Rectal smooth muscle tissue (tissue), 1 donor: ENCODE measurements around the gene SYN1.
"Not testable (repeated sequence)": the region's sequence is repeated elsewhere in the genome, so short reads cannot be mapped to it uniquely, and the experiment has no call there.

Source experiments
- H3K27ac ChIP-seq: one replicate; pipeline ENCODE4 v1.7.0; 2013; ENCODE audit warnings: low read depth, low read length, inconsistent platforms
- H3K27me3 ChIP-seq: one replicate; pipeline ENCODE4 v1.7.0; 2013; ENCODE audit warnings: low read length; ENCODE audit not compliant: control insufficient read depth, insufficient read depth
- H3K36me3 ChIP-seq: one replicate; pipeline ENCODE4 v1.7.0; 2013; ENCODE audit warnings: low read length; ENCODE audit not compliant: control insufficient read depth, insufficient read depth
- H3K4me1 ChIP-seq: one replicate; pipeline ENCODE4 v1.7.0; 2013; ENCODE audit warnings: low read length; ENCODE audit not compliant: control insufficient read depth, insufficient read depth
- H3K4me3 ChIP-seq: one replicate; pipeline ENCODE4 v1.7.0; 2013; ENCODE audit warnings: low read length
- H3K9ac ChIP-seq: one replicate; pipeline ENCODE4 v1.7.0; 2013; ENCODE audit warnings: low read length

The SYN1 gene

GRCh38 chrX:47608130-47608810 lies 11.4 kb downstream of the SYN1 start:
- no peaks in the 10 kb centered on the region for H3K4me1 ChIP-seq
- no peak overlapping the region for H3K4me3 ChIP-seq
- no peak overlapping the region for H3K27ac ChIP-seq
- H3K9ac ChIP-seq, result no peak overlapping the region
- H3K36me3 ChIP-seq, result no peaks in the 10 kb centered on the region
- H3K27me3 ChIP-seq, result no peaks in the 10 kb centered on the region

GRCh38 chrX:47607091-47607490 lies 12.6 kb downstream of the SYN1 start:
- Histone ChIP-seq H3K27ac (no peak overlapping the region), H3K4me3 (no peak overlapping the region), H3K9ac (no peak overlapping the region), H3K36me3 (no peaks in the 10 kb centered on the region), H3K27me3 (no peaks in the 10 kb centered on the region), H3K4me1 (no peaks in the 10 kb centered on the region)

GRCh38 chrX:47605024-47605423 lies 14.6 kb downstream of the SYN1 start:
- no peak overlapping the region for H3K9ac ChIP-seq
- no peak overlapping the region for H3K4me3 ChIP-seq
- no peaks in the 10 kb centered on the region for H3K36me3 ChIP-seq
- no peak overlapping the region for H3K27ac ChIP-seq
- no peaks in the 10 kb centered on the region for H3K4me1 ChIP-seq
- no peaks in the 10 kb centered on the region for H3K27me3 ChIP-seq

- H3K9ac ChIP-seq, result not testable (repeated sequence)
Observed at GRCh38 chrX:47603125-47603524, 16.5 kb downstream of the SYN1 start.

DNA sequence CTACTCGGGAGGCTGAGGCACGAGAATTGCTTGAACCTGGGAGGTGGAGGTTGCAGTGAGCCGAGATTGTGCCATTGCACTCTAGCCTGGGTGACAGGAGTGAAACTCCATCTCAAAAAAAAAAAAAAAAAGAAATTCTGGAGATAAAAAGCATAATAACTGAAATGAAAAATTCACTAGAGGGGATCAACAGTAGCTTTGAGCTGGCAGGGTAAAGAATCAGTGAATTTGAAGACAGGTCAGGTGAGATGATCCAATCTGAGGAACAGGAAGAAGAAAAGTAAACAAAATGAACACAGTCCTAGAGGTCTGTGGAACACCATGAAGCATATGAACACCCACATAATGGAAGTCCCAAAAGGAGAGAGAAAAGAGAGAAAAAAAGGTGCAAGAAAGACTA lies 22.4 kb downstream of the SYN1 start:
- Histone ChIP-seq H3K4me1 (no peaks in the 10 kb centered on the region), H3K4me3 (no peak overlapping the region), H3K36me3 (no peaks in the 10 kb centered on the region), H3K9ac (no peak overlapping the region), H3K27me3 (no peaks in the 10 kb centered on the region), H3K27ac (no peak overlapping the region)

More at GRCh38 chrX:47603125-47603524, 16.5 kb downstream of the SYN1 start:
- H3K4me3 ChIP-seq, H3K27me3 ChIP-seq, H3K4me1 ChIP-seq, H3K27ac ChIP-seq, H3K36me3 ChIP-seq: not testable (repeated sequence)

GRCh38 chrX:47596256-47596655 lies 23.4 kb downstream of the SYN1 start:
- Histone ChIP-seq H3K9ac (no peak overlapping the region), H3K27ac (no peak overlapping the region), H3K4me3 (no peak overlapping the region)

GRCh38 chrX:47595716-47596251 lies 23.9 kb downstream of the SYN1 start:
- no peak overlapping the region for H3K9ac ChIP-seq
- no peaks in the 10 kb centered on the region for H3K36me3 ChIP-seq
- no peak overlapping the region for H3K4me3 ChIP-seq
- no peaks in the 10 kb centered on the region for H3K4me1 ChIP-seq
- H3K27me3 ChIP-seq, result no peaks in the 10 kb centered on the region
- no peak overlapping the region for H3K27ac ChIP-seq

More at GRCh38 chrX:47596256-47596655, 23.4 kb downstream of the SYN1 start:
- Histone ChIP-seq H3K36me3 (no peaks in the 10 kb centered on the region), H3K4me1 (no peaks in the 10 kb centered on the region), H3K27me3 (no peaks in the 10 kb centered on the region)

DNA sequence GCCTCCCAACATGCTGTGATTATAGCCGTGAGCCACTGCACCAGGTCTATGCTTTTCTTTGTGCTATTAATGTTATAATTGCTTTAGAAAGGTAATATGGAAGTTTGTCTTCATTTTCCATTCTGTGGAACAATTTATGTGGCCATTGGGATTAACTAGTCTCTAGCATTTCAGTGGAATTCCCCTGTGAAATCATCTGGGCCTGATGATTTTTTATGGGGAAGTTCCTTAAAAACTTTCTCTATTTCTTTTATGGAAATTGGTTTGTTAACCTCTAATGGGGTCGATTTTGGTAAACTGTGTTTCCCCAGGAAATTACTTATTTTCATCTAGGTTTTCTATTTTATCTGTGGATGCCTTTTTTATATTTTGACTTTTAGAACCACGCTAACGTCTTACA lies 26.1 kb downstream of the SYN1 start:
- no peaks in the 10 kb centered on the region for H3K4me1 ChIP-seq

DNA sequence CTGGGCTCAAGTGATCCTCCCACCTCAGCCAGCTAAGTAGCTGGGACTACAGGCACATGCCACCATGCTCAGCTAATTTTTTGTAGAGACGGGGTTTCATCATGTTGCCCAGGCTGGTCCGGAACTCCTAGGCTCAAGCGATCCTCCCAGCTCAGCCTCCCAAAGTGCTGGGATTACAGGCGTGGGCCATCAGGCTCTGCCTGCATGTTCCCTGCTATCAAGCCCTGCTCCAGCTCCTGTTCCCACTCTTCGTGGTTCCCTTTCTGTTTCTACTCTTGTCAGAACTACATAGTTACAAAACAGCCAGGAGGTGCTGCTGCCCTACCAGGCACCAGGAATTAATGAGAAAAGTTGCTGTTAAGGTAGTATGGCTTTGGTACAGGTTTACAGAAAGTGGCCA lies 28.7 kb downstream of the SYN1 start:
- Histone ChIP-seq H3K27me3 (no peaks in the 10 kb centered on the region), H3K36me3 (no peaks in the 10 kb centered on the region), H3K9ac (no peak overlapping the region), H3K4me1 (no peaks in the 10 kb centered on the region), H3K4me3 (no peak overlapping the region), H3K27ac (no peak overlapping the region)

More for the DNA sequence above, 26.1 kb downstream of the SYN1 start:
- H3K9ac ChIP-seq, result no peak overlapping the region
- no peak overlapping the region for H3K4me3 ChIP-seq
- H3K27me3 ChIP-seq, result no peaks in the 10 kb centered on the region
- no peak overlapping the region for H3K27ac ChIP-seq
- H3K36me3 ChIP-seq, result no peaks in the 10 kb centered on the region

- H3K4me3 ChIP-seq, result no peak overlapping the region
- no peak overlapping the region for H3K9ac ChIP-seq
- no peaks in the 10 kb centered on the region for H3K36me3 ChIP-seq
- H3K4me1 ChIP-seq, result no peaks in the 10 kb centered on the region
- no peaks in the 10 kb centered on the region for H3K27me3 ChIP-seq
- H3K27ac ChIP-seq, result no peak overlapping the region
Observed at GRCh38 chrX:47587906-47588735, 31.5 kb downstream of the SYN1 start.

DNA sequence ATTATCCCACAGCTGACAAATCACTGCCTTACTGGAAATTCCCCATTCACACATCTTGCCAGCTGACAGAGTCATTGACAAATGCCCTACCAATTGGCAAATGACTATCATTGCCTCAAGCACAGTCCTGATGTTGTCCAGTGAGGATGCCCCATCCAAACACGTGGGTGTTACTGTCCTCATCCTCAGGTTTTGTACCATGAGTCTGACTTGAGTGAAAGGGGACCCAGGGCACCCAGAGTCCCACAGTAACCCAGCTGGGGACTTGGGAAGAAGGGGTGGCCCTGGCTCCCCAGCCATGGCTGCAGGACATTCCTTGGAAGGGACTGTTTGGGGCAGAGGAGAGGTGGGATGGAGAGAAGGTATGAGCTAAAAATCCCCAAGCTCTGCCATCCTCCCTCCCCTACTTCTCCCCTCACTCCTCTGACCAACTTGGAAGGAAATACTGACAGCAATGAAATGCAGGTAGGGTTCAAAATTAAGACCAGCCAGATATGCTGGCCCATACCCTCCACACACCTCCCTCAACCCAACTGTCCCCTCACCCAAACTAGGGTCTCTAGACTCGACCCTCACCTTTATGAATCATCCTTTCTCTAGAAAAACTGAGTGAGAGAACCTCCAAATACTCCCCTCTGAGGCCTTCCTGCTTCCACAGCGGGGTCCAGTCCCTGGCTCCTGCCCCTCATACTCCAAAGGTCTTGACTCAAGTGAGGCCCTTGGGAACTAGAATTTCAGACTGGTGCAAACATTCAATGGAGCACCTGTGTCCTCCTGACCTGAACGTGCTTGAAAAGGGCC lies 32.4 kb downstream of the SYN1 start:
- Histone ChIP-seq H3K9ac (no peak overlapping the region), H3K4me3 (no peak overlapping the region), H3K27me3 (no peaks in the 10 kb centered on the region), H3K27ac (no peak overlapping the region), H3K4me1 (no peaks in the 10 kb centered on the region), H3K36me3 (no peaks in the 10 kb centered on the region)
